ENCODE measurements around the gene SYT2.

SYT2 gene

DNA sequence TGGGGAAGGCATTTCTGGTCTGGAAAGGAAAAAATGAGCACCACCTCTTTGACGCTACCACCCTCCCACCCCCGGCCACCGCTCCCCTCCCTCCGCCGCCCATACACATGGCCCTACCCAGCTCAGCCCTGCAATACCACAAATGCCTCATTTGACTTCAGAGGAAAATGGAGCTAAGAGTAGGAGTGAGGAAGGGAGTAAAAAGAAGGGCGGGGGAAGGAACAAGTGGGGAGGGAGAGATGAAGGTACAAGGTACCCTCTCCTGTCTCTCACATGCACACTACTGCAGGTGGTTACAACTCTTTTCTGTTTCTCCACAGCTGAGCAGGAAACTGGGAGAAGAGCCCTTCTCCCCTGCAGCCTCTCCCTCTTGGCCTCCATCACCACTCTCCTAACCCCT lies 7.1 kb downstream of the SYT2 start:
- DNase-seq, result no peak

DNA sequence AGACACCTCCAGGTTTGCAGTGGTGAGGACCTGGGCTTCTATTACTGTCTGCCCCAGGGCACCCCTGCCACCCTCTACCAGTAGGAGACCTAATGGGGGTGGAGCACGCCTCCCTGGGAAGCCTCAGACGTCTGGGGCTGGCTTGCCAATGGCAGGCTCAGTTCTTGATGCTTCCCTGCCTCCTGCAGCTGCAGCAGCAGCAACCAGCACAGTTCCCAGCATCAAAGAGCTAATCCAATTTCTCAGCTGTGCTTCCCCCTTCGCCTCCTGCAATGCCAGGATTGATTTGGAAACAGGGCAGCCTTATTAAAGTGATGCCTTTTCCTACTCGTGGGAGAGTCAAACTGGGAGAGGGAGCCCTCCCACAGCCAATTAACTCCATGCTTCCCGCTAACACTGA lies 8.2 kb downstream of the SYT2 start:
- no peak for DNase-seq

DNA sequence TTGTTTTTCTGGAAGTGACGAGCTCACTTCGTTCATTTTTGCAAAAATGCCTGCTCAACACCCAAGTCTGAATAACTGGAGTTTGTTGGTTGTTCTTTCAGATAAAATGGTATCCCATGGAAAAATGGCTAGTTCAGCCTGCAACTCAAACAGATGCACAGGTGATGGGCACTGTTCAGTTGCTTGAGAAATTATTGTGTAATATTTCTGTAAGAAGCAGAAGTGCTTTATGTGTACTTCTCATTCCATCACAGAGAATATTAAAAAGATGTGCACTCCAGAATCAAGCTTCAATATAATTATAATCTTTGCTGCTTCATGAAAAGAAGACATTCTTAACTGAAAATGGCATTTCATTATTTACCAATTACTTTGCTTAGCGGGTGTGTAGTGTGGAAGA lies 9.1 kb downstream of the SYT2 start:
- no peak for DNase-seq

DNA sequence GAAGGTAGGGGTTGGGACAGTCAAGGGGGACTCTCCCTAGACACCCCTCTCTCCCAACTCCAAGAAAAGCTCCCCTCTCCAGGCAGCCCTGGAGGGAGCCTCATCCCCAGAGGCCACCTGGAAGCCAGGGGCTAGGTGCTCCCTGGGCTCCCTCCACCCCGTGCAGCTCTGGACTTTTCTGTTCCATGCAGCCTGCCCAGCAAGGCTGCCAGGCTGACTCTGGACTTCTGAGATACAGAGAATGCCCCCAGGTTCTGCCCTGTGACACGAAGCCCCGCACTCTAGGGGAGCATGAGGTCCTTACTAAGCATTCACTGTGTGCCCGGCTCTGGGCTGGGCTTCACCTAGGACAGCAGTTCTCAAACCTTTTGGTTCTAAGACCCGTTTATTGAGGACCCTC lies 10.2 kb downstream of the SYT2 start:
- DNase-seq, result no peak

DNA sequence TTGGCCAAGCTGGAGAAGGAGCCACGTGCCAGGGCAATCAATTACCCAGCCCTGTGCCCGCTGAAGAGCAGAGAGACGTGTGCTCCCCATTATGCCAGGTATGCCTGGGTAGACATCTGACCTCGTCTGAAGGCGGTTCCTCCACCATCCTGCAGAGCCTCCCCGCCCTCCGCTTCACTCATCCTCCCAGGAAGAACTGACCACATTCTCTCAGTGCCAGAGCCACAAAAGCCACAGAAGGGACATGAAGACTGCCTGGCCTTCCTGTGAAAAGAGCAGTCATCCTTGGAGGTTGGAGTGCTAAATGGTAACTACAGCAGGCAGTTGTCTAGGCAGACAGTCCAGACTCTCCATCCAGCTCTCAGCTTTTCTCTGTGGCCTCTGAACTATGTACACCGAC lies 12.0 kb downstream of the SYT2 start:
- DNase-seq, result no peak

DNA sequence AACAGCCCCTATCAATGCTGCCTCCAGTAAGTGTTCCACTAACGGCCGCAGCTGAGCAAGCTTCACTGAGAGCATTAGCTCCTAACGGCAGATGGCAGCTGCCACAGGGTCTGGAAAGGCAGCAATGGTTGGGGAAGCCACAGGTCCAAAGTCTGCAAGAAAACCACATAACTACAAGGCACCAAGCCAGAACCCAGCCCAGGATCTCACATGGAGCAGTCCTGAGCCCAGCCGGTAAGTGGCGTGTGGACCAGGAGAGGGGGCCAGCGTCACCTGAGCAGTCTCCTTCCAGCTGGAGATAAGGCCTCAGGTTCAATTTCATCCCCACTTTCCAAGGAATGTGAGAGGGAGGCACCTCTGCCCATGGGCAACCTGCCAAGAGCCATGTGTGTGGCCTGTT lies 13.2 kb downstream of the SYT2 start:
- DNase-seq, result no peak

DNA sequence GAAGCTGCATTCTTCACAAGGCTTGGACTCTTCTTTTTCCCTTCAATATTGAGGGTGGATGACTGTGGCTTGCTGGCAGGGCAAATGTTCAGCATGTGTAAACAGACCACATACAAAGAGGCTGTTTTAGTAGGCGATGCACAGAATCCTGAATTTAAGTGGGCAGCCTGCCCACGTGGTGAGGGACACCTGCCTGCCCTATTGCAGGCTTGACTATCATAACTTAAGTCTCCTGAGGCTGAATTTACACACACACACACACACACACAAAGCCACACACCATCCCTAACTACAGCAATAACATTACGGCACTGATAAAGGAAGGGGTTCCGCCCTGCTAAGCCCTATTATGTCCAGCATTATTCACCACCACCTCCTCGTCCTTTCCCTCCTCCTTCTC lies 15.9 kb downstream of the SYT2 start:
- DNase-seq, result no peak

DNA sequence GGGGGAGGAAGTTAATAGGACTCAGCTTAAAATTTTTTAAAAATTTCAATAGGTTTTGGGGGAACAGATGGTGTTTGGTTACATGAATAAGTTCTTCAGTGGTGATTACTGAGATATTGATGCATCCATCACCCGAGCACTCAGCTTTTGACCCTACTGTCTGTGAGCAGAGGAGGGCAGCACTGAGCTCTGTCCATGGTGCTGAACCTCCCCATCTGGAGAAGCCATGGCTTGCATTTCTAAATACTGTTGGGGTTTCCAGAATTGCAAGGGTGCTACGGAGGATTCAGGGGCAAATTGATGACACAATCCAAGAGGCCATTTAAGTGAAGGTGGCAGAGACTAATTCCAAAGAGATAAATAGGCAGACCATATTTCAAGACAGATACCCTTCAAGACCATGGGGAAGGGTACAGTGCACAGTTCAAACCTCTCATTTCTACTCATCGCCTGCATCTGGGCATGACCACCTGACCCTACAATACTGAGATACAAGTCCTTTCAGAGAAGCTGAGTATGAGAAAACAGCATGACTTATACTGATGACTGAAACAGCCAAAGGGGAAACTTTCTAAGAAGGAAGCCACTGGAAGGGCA lies 17.2 kb downstream of the SYT2 start:
- peak; percentile 80 for DNase-seq

DNA sequence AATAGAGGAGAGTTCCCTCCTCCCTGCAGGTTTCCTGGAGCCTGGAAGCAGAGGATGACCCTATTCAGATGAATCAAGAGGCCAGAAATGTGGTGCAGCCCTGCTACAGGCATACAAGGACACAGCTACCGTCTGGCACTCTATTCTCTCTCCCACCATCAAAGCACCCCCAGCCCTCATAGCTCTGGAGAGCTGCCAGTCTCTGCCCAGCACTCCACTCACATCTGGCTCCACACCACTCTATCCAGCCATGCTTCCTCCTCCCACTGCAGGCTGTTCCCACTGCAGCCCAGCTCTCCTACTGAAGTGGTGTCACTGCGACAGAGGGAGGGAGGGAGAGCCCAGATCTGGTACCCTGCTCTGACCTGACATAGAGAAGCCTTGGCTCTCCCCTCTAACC lies 18.4 kb downstream of the SYT2 start:
- DNase-seq, result no peak

DNA sequence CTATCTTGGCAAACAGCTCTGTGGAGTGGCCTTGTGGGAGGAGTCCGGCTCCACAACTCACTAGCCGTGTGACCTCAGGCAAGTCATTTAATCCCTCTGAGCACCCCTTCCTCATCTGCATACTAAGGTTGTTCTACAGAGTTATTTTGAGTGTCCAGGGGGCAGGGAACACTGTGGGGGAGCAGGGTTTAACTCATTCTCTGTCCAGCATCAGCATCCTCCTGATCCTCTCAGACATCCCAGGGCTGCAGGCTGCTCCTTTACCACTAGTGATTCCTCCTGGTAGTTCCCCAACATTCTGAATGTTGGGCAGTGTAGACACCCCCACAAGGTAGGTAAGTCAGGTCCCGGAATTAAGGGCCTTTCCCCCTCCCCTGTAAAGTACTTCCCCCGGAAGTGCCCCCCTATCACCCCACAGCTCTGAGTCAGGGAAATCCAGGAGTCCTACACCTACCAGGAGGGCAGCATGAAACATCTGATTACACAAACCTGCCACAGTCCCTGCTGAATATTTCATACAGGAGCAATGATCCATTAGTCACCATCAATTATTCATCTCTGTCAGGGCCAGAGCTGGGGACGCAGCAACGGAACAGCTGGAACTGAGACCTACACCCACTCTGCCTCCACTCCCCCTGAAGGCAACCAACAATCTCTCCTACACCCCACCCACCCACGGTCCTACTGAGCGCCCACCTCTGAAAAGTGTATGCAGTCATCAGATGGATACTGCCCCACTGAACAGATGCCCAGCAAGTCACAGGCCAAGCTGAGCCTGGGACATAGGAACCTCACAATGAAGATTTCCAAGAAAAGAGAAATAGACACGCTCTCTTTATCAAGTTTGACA lies 20.5 kb downstream of the SYT2 start:
- DNase-seq, result no peak

DNA sequence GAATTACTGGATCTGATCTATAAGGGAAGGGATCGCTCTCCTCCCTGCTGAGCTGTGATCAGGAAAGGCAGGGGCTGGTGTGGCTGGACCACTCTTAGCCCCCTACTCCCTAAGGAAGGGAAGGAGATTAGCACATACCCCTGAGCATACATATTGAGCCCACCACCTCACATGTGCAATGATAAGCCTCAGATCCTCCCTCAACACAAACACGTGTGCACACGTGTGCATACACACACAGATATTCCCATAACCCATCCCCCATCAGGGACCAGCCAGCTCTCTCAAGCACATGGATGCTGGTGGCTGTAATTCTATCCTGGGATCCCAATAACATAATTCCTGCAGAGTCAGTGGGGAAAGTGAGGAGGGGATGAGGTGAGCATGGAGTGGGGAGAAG lies 21.2 kb downstream of the SYT2 start:
- no peak for DNase-seq

DNA sequence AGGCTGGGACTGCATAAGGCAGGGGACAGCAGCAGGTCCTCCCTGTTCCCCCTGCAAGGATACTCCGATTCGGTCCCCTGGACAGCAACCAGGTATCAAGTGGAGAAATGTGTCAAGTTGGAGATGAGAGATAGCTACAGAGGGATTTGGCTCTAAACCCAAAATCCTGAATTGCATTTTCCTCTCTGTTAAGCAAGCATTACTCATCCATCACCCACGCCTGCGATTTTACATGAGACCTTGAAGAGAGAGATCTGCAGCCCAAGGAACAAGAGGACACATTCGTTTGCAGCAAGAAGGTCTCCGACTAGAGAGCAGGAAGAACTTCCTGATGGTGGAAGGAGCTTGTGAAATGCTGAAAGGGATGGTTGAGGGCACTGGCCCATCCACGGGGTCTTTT lies 21.9 kb downstream of the SYT2 start:
- DNase-seq, result no peak

DNA sequence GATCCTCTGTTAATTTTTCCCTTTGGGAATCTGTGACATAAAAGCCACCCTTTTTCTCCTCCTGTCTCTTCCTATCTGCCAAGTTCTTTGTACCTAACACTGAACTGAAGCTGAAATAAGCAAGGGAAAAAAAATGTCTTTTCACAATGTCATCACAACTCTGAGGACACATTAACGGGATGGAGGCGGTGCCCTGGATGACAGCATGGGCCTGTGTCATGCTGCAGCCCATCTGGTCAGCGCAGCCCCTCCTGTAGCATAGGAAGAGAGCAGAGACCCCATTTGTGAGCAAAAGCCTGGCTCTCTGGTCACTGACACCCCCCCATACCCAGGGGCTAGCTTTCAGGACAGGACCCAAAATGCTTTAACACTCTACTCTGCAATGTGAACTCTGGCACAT lies 22.5 kb downstream of the SYT2 start:
- no peak for DNase-seq

DNA sequence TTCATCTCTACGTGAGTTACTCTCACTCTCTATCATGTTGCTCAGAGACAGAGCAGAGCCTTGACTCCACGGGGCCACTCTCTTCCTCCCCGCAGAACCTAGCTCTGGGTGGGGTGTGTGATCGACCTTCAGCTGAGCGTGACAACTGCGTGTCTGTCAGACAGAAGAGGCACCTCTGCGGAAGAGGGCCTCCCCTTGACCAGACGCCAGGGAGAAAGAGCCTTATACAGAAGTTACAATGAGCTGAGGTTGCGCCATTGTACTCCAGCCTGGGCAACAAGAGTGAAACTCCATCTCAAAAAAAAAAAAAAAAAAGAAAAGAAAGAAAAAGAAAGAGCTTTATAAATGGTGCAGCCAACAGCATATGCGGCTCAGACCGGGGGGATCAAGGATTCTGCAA lies 22.9 kb downstream of the SYT2 start:
- DNase-seq, result no peak

DNA sequence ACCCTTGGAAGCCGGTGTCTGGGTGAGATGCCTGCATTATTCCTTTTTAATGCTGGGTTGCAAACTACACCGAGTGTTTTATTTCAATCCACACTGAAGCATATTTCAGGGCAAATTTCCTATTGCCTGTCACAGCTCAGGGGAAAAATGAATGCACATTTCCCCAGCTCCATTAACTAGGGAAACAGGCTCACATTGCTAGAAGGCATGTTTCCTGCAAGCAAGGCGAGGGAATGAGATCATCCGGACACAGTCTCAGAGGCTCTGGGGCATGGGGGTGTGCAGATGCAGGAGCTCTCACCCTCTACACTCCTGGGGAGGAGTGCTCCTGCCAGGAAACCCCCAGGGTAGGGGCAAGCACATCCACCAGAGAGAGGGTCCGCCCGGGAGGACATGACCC lies 24.6 kb downstream of the SYT2 start:
- DNase-seq, result no peak

DNA sequence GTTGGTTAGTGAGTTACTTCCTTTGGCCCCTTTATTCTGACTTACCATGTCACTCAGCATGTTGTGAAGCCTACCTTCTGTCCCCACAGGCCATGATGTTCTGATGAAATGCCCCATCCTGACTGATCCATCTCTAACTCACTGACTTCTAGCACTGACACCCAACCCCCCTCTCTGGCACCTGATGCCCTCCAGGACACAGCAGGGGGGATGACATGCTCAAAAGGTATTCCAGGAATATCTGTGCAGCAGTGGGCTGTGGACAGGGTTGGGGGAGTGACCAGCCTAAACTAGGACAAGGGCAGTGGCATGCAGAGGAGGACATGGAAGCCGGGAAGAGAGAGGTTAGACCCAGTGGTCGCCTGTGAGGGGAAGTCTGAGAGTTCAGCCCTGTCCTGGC lies 25.5 kb downstream of the SYT2 start:
- no peak for DNase-seq

DNA sequence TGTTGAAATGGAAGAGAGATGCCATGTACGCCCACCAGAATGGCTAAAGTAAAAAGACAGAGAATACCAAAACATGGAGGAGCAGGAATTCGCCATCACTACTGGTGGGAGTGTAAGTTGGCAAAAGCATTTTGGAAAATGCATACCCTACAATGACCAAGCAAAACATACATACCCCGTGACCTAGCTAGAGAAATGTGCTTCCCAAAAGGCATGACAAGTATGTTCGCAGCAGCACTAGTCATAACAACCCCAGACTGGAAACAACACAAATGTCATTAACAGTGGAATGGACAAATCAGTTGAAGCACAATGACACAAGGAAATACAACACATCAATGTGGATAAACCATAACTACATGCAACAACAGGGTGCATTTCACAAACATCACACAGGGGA lies 27.2 kb downstream of the SYT2 start:
- DNase-seq, result no peak

DNA sequence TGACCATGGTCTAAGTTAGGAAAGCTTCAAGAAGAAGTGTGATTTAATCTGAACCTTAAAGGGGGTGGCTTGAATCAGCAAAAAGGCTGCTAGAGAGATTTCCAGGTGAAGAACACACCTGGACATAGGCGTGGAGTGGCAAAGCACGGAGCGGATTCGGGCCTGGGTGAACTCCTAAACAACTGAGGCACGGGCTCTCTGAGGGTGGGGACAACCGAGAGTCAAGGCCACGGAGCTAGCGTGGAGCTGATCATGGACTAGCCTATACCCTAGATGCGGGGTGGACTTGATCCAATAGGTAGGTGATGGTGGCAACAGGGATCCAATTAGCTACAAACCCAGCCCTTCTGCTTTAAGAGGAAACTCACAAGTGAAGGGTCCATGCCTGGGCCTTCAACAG lies 27.8 kb downstream of the SYT2 start:
- DNase-seq, result no peak

DNA sequence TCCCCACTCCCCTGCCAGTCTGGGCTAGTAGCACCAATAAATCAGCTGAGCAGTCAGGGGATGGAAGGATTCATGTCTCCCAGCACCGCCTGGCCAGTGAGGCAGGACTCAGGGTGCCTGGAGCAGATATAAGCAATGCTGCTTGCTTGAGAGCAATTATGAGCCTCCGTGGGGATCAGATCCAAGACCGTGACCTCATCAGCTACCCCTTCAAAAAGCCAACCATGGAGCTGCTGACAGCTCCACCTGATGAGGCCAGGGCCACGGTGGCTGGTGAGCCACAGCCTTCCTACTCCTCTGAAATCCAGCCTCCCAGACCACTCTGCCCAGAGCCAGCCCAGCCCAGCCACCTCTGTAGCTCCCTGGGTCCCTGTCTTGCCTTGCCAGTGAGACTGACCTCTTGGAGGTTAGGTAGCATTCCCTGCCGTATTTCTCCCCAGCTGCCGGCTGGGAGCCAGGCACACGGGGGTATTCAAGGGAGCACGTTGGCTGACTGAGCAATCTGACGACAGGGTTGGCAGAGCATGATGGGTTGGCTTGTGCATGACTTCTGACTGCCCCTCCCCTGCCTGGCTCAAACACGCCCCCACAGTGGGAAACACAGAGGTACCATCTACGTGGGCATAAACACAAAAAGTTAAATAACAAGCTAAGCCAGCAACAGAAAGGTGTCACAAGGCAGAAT lies 28.4 kb downstream of the SYT2 start:
- no peak for DNase-seq

DNA sequence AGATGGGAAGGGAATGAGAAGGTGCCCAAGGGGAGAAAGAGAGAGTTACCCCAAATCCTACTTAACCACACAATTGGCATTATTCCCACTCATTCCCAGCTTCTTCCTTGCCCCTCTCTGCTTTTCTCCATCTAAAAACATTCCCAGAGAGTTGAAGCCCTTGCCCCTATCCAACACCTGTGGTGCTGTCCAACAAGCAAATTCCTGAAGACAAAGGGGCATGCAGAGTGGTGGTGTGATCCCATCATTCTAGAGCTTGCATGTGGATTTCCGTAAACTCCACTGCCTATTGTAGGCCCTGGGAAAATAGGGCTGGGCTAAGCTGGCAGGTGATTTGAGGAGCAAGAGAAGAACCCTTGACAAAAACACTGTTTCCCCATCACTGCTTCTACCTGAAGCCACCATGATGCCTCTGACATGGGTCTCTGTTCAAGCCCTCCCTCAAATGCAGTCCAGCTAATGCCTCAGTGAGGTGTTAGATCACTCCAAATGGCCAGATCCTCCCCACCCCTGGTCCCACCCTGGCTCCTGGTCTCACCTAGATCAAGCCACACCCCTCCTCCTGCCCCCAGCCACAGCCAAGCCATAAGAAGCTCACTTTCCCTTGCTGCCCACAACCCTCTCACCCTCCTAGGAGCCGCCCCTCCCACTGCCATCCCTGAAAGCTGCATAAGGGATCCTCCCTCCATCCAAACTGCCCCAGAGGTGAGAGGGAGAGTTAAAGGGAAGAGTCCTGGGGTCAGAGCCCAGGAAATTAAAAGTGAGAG lies 29.5 kb downstream of the SYT2 start:
- no peak for DNase-seq

DNA sequence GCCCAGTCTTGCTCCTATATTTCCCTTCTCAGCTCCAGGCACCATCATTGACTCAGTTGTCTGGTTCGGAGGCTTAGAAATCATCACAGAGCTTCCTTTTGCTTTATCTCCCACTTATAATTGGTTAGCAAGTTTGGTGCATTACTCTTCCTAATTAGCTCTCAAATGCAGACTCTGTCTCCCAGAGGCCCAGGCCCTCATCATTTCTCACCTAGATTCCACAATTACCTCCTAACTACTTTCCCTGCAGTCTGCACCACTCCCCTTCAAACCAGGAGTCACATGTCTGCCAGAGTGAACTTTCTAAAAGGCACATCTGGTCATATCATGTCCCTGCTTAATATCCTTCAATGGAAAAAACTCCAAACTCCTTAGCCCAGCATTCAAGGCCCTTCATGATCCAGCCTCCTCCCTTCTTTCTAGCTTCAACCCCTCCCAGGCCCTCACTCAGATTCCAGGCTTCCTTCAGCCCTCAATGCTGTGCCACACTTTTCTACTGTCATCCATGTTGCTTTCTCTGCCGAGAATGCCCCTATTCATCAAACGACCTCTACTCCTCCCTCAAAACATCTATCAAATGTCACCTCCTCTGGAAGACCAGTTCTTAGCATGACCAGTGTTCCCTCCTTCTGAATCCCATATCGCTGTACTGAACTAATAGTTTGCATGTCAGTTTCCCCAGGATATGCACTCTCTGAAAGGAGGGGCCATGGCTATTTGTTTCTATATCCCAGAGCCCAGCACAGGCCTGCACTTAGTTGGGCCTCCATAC lies 30.7 kb downstream of the SYT2 start:
- no peak for DNase-seq

DNA sequence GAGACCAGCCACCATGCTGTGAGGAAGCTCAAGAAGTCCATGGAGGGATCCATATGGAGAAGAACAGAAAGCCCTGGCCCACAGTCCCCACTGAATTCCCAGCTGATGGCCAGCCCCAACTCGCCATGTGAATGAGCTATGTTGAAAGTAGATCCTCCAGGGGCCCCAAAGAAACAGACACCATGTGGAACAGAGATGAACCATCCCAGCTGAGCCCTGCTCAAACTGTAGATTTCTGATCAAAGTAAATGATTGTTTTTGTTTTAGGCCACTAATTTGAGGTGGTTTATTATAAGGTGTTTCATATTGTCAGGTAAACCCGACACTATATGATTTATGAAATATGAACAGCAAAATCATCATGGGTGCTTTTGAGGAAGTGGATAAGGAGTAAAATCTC lies 32.8 kb downstream of the SYT2 start:
- no peak for DNase-seq

DNA sequence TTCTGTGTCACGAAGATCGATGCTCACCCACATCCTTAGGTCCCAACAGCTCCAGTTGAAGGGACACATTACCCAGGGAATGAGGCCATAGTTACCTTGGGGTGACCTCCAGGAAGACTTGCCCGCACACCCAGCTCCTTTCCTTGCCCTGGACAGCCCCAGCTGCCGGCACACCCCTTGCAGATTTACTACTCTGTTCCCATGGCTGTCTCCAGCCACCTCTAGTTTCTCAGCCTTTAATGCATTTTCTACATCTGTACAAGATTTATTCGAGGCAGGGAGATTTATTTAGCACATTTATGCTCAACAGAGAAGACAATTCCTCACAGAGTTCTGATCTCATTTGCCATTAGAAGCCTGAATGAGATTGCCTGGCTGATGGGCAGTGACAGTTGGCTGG lies 36.7 kb downstream of the SYT2 start:
- DNase-seq, result no peak

All from right forelimb (tissue), 1 donor.